NCI-H524 (cell line): ENCODE results near the gene DDX23.
"Not testable (repeated sequence)": the region's sequence is repeated elsewhere in the genome, so short reads cannot be mapped to it uniquely, and the experiment has no call there.

ENCODE experiments used
- DNase-seq, 2 experiments: peaks; one replicate each; lab custom pipeline; 2025; lab: John Stamatoyannopoulos, UW

The DDX23 gene

DNA sequence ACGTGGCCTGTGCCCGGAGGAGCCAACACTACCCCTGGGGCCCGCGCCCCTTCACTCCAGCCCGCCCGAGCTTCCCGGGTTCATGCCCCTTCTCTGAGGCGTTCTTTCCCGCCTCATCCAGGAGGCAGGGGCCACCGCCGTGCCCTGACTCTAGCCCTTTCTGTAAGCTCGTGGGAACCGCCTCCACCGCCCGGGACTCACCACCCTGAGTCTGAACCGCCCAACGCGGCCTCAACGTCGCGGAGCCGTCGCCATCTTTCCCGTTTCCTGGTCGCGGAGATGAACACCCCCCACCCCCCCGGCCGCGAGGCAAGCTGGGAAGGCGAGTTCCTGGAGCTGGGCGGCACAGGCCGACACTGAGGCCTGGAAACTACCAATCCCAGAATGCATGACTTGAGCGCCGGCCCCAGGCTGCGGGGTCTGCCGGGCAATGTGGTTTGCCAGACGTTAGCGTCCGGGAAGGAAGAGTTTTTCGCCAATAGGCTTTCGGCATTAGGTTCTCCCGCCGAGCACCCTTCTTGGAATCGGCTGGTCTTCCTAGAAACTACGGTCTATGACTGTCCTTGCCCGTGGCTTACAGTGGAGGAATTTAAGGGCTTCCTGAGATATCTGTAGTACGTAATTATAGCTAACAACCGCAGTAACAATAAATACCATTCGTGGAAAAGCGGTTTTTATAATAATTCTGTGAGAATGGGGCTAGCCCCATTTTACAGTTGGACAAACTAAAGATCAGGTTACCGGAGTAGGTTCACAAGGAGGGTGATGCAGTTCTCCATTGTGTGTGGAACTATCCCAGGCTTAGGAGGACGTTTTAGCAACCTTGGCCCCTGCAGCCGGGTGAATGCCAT lies at the start of gene DDX23:
Gene DDX23 (minus strand): TSS at position 281 of the 851 bp plus-strand sequence. CDS start 6,381 bp downstream, outside the sequence.
- DNase-seq, result peak; percentile 96

DNA sequence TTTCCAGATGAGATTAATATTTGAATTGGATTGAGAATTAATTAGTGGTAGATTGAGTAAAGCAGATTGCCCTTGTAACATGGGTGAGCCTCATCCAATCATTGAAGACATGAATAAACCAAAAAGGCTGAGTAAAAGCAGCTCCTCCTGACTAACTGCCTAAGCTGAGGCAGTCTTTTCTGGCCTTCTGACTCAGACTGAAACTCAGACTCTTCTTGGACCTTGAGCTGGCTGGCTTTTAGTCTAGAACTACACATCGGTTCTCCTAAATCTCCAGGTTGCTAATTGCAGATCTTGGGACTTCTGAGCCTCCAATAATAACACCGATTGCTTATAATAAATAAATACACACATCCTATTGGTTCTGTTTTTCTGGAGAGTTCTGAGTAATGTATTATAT lies 49.3 kb upstream of the DDX23 start:
- DNase-seq, result no peak

DNA sequence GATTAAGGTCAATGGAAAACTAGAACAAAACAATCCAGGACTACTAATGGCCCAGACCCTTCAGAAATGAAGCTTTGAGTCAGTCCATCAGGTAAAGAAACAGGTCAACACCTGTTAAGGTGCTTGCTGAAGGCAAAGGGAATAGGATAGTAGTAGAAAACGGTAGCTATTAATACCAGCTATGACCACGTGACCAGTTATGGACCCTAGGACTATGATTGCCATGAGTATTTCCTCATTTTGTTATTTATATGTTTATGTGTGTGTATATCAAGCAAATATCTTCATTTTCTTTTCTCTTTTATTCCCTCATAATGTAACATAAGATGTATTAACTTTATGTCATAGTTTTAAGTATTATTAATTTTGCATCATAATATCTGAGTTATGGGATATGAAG lies 47.7 kb upstream of the DDX23 start:
- DNase-seq, result no peak

DNA sequence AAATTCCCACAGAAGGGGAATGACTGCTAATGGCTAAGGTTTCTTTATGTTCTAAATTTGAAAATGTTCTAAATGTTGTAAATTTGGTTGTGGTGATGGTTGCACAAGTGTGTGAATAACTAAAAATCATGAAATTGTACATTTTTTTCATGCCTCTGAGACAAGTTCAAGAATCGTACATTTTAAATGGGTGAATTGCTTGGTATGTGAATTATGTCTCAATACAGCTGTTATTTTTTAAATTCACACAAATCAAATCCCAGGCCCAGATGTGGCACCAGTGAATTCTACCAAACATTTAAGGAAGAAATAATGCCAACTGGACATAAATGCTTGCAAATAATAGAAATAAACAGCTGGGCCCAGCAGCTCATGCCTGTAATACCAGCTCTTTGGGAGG lies 42.3 kb upstream of the DDX23 start:
- no peak for DNase-seq

DNA sequence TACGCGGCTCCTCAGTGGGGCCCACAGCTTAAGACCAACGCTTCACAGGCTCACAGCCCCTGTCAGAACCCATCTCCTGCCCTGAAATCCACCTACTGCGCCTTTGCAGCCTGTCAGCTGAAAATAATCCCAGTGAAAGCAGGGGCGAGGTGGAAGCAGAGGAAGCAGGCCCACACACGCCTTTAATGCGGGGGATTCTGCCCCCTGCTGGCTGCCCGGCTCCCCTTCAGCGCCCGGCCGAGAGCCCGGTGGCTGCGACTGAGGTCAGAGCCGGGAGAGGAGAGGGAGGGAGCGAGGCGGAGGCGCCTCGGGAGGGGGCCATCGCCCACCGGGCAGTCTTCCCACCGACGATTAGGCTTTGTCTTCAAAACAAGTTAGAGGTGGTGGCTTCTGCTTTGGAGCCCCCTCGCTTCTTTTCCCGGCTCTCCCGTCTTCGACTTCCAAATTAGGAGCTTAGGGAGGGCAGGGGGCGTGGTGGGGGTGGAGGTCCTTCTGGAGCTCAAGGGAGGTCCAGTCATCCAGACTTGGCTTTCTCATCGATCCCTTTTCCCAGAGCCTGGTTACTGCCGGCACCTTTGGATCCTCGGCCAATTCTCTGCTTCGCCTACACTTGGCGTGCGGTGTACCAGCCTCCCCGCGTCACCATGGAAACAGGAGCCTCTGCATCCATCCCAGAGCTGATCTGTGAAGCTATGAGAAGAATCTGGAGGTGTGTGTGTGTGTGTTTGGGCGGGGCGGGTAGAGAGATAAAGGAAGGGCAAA lies 38.9 kb upstream of the DDX23 start:
- peak; percentile 46 to 72 for DNase-seq

DNA sequence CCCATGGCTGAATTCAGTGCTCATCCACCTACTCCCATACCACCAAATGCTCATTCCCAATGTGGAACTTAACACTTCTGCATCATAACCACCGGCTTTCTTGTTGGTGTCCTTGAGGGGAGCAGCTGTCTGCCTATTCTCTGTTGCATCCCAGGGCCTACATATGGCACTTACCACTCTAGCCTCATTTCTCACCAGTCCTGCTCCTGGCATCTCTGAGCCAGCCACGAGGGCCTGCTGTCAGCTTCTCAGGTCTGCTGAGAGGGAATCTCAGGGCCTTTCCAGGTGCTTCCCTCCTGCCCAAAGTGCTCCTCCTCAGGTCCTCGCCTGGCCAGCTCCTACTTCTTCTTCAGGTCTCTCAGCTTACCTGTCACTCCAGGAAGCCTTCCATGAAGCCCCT lies 37.7 kb upstream of the DDX23 start:
- DNase-seq, result peak in 1 of 2 experiments; percentile 45

DNA sequence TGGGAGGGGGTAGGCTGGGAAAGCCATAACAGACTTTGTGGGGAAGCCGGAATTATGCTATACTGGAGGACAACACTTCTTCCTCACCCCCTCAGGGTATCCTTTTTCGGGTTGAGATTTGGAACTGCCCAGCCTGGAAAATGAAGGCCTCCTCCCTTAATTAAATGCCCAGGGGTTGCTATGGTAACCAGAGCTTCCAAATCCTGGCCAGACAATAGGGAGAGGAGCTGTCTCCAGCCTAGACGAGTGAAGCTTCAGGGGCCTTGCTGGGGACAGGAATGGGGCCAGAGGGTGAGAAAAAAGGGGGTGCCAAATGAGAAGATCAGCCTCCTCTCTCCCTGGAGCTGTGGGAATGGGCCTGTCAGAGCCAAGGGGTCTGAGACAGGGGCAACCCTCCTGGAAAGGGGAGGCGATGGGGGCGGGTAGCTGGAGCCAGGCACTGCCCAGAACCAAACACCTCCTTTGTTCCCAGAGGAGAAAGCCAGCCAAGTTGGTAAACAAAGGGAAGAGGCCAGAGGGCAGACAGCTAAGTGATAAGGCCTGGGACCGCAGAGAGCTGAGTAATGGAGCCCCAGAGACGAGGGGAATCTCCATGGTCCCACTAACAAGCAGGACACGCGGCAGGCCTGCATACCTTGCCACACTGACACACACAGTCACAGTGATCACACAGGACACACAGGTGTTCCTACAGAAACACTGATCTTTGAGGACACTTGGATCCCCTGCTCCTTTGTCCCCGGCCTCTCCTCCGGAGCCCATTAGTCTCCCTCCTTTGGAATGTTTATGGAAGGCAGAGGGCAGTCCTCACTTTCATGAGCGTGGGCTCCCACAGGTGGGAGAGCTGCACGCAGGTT lies 31.6 kb upstream of the DDX23 start:
- peak; percentile 17 to 58 for DNase-seq

DNA sequence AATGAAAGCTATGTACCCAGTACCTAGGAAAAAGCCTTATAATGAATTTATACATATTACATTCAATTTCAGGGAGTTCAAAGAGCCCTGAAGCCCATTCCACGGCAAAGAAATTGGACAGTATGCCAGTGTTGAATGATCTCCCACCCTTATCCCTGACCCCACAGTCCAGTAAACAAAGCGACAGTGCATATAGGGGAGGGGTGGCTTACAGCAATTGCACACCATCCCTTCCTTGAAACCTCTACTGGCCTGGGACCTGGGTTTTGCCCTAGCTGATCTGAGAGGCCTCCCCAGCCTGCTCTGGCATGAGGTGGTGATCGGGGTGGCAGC lies 31.0 kb upstream of the DDX23 start:
- DNase-seq, result no peak

DNA sequence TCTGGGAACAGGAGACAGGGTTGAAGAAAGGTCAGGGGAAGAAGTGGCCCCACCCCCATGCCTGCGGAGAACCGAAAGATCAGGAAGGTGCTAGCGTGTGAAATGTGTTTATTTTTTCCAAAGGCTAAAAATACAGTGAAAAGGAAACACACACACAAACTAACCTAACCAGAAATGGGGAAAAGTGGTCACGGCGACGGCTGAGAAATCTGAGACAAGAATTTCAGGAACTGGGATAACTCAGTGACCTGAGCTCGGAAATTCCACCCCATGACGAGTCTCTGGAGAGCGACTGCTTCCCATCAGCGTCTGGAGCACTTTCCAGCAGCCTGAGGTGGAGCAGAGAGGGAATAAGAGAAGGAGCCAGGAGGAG lies 30.3 kb upstream of the DDX23 start:
- DNase-seq, result no peak

DNA sequence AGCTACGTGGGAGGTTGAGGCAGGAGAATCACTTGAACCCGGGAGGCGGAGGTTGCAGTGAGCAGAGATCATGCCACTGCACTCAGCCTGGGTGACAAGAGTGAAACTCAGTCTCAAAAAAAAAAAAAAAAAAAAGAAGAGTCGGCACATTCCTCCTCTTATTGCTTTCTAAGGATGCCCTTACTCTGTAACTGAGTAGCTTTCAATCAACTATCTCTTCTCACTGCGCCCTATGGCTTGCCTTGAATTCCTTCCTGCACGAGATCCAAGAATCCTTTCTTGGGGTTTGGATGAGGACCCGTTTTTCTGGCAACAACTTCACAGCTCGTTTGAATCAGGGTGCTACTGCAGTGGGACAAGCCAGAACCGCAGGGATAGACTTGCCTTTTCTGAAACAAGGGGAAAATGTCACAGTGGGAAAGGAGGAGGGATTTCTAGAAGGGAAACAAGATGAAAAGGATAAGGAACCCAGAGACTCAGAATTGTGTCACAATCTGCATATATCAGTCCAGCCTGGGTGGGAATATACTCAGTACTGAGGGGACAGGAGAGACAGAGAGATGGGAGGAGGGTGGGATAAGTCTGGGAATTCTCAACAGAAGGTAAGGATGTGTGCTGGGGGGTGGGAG lies 29.8 kb upstream of the DDX23 start:
- DNase-seq, result no peak

DNA sequence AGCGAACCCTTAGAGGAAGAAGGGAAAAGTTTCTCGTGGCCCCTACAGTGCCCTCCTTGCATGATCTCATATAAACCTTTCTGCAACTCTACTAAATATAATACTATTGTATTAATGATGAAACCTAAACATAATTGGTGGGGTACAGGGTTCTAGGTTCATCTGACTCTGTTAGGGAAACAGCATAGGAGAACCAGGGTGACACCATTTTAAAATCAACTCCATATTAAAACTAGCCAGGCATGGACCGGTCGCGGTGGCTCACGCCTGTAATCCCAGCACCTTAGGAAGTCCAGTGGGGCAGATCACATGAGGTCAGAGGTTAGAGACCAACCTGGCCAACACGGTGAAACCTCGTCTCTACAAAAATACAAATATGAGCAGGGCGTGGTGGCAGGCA lies 28.7 kb upstream of the DDX23 start:
- no peak for DNase-seq

DNA sequence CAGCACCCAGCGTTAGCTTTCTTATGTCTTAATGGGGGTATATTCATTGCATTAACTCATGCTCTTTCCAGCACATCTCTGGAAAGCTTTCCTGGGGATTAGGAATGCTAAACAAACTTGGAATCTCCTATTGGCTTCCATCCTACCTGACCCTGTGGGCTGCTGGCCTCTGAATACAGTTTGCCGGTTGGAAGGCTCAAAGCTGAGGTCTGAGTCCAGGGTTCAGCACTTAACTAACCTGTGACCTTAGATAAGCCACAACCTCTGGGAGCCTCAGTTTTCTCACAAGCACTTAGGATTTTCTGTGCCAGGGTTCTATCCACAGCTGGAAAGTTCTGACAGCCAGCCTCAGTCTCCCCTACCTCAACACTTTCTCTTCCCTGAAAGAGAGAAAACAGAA lies 26.6 kb upstream of the DDX23 start:
- no peak for DNase-seq

DNA sequence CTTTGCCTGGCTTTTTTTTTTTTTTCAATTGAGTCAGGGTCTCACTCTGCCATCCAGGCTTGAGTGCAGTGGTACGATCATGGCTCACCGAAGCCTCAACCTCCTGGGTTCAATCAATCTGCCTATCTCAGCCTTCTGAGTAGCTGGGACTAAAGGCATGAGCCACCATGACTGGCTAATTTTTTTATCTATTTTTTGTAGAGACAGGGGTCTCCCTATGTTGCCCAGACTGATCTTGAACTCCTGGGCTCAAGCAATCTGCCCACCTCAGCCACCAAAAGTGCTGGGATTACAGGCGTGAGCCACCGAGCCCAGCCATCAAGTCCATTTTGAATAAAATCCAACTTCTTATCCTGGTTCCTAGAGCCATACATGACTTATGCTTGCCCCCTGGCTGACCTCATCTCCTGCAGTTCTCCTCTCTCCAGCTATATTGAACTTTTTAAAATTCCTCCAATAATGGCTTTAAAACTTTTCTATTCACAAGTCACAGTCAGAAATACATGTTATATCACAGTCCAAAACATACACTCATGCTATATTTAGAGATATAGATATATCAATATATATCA lies 24.1 kb upstream of the DDX23 start:
- DNase-seq, result no peak

DNA sequence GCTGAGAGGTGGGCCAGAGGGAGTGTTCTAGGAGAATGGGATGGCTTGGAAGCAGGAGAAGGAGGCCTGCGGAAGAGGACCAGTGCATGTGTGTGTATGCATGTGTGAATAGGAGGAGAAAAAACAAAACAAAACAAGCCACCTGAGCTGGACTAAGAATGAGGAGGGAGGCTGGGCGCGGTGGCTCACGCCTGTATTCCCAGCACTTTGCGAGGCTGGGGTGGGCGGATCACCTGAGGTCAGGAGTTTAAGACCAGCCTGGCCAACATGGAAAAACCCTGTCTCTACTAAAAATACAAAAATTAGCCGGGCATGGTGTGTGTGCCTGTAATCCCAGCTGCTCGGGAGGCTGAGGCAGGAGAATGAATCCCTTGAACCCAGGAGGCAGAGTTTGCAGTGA lies 21.6 kb upstream of the DDX23 start:
- not testable (repeated sequence) for DNase-seq

DNA sequence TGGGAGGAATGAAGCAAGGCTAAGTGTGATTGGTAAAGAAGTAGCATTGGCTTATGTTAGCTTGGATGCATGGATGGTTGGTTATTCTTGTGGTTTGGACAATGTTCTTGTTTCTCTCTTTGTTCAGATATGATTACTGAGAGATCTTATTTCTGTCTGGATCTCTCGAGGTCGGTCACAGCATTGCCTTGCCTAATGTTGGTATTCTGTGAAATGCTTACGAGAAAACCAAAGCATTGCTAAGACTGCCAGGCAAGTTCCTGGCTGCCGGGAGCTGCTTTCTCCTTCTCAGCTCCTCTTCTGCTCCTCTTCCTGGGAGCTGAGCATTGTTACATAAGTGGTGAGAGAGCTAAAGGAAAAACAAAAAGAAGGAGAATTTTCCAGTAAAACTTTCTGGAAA lies 21.1 kb upstream of the DDX23 start:
- no peak for DNase-seq

DNA sequence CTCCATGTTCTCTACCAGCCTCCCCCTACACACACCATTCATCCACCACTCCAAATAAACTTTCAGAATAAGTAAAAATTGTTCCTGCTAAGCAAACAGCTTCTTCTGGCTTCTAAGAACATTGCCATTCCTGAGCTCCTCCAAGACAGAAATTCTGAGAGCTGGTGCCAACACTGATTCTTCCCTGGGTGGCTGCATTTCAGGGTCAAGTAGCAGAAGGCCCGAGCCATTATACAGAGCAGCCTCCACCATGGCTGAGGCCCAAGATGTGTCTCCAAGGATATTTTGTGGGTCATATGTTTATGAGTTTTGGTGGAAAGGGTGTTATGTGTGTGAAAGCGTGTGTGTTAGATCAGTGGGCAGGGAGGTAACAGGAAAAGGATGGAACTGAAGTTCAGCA lies 17.2 kb upstream of the DDX23 start:
- no peak for DNase-seq

DNA sequence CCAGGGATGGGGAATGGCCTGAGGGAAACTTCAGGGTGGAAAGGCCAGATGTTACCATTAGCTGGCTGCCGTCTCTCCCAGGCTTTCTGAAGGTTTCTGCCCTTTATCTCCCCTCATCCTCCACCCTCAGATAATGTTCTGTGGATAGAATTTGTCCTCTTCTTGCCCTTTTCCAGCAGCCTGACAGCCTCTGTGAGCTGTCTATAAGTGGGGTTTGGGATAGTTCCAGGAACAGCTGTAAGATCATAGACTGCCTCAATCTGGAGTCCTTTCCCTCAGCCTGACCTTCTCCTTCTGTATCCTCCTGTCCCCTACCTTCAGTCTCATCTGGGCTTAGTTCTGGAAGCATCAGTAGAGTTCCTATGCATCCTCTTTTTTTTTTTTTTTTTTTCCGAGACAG lies 16.5 kb upstream of the DDX23 start:
- DNase-seq, result no peak

DNA sequence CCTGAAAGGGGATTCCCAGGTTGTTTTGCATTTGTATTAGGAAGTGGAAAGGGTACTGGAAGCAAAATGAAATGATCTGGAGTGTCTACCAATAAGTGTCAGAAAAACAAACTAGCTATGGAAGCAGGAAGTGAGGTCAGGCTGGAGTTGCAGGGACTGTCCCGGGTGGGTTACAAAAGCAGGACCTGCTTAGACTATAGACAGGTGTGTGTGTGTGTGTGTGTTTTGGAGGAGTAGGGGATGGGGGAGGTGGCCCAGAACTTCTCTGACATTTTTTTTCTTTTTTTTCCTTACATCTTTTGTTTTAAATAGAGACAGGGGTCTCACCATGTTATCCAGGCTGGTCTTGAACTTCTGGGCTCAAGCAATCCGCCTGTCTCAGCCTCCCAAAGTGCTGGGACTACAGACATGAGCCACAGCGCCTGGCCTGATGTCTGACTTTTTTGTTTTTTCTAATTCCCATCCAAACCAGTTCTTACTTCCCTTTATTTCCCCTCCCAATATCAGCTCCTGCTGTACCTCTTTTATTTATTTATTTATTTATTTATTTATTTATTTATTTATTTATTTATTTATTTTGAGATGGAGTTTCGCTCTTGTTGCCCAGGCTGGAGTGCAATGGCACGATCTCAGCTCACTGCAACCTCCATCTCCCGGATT lies 14.2 kb upstream of the DDX23 start:
- DNase-seq, result no peak

DNA sequence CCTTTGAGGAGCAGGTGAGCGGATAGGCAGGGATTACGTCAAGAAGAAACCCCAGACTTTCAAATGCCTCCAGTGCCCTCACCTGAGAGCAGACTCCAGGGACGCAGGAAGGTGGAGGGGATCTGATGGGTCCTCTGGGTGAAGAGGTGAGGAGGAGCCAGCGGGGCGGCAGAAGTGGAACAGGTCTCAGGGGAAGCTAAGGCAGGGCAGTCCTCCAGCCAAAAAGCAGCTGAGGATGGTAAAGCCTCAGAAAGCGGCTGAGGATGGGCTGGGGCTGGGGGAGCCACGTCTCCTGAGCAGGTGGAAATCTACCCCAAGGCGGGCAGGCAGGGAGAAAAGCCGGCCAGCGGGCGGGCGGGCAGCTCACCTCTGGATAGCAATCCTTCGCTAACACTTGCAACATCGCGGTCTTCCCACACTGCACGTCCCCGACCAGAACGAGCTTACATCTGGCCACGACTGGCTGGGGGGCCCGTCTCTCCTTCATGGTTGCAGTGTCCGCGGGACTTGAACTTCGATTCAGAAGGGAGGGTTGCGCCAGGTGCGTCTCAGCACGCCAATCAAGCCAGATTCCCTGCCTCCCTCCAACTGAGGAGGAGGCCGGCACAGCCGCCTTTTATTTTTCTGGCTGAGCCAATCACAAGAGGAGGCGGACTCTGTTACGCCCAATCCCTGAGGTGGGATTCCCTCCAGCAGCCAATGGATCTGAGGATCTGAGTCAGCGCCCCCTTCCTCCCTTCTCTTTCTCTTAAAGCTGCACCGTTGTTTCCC lies 13.5 kb upstream of the DDX23 start, which contains the start of gene RND1:
Gene RND1 (minus strand): TSS at position 590 of the 771 bp plus-strand sequence. CDS start 103 bp downstream, at position 487.
- peak; percentile 82 to 94 for DNase-seq

DNA sequence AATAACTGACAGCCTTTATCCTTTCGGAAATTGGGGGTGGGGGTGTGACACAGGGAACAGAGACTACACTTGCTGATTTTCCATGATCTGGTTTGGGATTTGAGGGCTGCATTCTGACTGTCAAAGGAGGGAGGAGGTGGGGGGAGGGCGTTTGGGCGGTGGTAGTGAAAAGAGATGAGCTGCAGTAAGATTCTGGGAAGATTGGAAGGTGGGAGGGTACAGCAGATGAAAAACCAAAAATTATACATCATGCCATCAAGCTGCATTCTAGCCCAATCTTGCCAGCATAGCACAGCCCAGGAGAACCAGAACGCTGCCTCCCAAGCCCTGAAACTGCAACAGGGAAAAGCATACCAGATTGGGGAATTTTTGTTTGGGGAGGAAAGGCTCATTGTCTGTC lies 11.3 kb upstream of the DDX23 start:
- no peak for DNase-seq
